ENCODE results near the gene MATCAP1. TPM values are rescaled to one million over a fixed set of nuclear protein-coding genes. Genes with fewer than 3 reads are reported as not detected.

Gene MATCAP1
- polyA plus RNA-seq, 1 donor from 2014 or later: 323 TPM

DNA sequence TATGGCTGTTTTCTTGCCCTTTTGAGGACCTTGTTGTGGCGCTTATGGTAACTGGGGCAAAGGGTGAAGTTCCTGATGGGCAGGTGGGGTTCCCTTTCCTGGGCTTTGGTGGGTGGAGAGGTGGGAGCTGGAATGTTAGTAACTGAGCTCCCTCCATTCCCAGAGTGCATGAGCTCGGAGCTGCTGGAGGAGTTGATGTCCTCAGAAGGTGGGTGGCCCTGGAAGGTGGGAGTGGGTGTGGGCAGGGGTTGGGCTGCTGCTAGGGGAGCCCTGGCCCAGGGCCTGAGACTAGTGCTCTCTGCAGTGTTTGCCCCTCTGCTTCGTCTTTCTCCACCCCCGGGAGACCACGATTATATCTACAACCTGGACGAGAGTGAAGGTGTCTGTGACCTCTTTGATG lies 13.9 kb upstream of the MATCAP1 start:
- H3K9me3 ChIP-seq (ENCODE audit: low read length): no peaks in the 10 kb centered on the region
- no peak overlapping the region for H3K9ac ChIP-seq (ENCODE audit: low read length)
- H3K79me2 ChIP-seq (replicated peaks; ENCODE audit: insufficient read depth, low read length): peaks cover 9% of the 10 kb centered on the region
- no peak overlapping the region for H3K27ac ChIP-seq (ENCODE audit: low read length)
- H3K4me2 ChIP-seq (ENCODE audit: low read length): no peak overlapping the region
- H2AFZ ChIP-seq (ENCODE audit: low read depth, low read length): no peak overlapping the region
- H3K36me3 ChIP-seq (ENCODE audit: insufficient read depth, low read length): no peaks in the 10 kb centered on the region
- no peaks in the 10 kb centered on the region for H3K27me3 ChIP-seq (ENCODE audit: insufficient read depth, low read depth, low read length)
- H4K20me1 ChIP-seq (ENCODE audit: insufficient read depth): no peaks in the 10 kb centered on the region
- no peak overlapping the region for H3K4me3 ChIP-seq (ENCODE audit: low read length)
- no peak for TF ChIP-seq EZH2 (IDR thresholded peaks at IDR 0.05; ENCODE audit: borderline replicate concordance, insufficient read depth, low read length, poor library complexity, severe bottlenecking)
- no peak for TF ChIP-seq RAD21 (conservative IDR thresholded peaks at IDR 0.05)
- no peak for TF ChIP-seq MXI1 (conservative IDR thresholded peaks at IDR 0.05; ENCODE audit: poor library complexity, severe bottlenecking)
- TF ChIP-seq, protein P1, sequence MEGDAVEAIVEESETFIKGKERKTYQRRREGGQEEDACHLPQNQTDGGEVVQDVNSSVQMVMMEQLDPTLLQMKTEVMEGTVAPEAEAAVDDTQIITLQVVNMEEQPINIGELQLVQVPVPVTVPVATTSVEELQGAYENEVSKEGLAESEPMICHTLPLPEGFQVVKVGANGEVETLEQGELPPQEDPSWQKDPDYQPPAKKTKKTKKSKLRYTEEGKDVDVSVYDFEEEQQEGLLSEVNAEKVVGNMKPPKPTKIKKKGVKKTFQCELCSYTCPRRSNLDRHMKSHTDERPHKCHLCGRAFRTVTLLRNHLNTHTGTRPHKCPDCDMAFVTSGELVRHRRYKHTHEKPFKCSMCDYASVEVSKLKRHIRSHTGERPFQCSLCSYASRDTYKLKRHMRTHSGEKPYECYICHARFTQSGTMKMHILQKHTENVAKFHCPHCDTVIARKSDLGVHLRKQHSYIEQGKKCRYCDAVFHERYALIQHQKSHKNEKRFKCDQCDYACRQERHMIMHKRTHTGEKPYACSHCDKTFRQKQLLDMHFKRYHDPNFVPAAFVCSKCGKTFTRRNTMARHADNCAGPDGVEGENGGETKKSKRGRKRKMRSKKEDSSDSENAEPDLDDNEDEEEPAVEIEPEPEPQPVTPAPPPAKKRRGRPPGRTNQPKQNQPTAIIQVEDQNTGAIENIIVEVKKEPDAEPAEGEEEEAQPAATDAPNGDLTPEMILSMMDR (IDR thresholded peaks at IDR 0.05; ENCODE audit: poor library complexity, severe bottlenecking): no peak
- TF ChIP-seq, protein P2, sequence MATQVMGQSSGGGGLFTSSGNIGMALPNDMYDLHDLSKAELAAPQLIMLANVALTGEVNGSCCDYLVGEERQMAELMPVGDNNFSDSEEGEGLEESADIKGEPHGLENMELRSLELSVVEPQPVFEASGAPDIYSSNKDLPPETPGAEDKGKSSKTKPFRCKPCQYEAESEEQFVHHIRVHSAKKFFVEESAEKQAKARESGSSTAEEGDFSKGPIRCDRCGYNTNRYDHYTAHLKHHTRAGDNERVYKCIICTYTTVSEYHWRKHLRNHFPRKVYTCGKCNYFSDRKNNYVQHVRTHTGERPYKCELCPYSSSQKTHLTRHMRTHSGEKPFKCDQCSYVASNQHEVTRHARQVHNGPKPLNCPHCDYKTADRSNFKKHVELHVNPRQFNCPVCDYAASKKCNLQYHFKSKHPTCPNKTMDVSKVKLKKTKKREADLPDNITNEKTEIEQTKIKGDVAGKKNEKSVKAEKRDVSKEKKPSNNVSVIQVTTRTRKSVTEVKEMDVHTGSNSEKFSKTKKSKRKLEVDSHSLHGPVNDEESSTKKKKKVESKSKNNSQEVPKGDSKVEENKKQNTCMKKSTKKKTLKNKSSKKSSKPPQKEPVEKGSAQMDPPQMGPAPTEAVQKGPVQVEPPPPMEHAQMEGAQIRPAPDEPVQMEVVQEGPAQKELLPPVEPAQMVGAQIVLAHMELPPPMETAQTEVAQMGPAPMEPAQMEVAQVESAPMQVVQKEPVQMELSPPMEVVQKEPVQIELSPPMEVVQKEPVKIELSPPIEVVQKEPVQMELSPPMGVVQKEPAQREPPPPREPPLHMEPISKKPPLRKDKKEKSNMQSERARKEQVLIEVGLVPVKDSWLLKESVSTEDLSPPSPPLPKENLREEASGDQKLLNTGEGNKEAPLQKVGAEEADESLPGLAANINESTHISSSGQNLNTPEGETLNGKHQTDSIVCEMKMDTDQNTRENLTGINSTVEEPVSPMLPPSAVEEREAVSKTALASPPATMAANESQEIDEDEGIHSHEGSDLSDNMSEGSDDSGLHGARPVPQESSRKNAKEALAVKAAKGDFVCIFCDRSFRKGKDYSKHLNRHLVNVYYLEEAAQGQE (IDR thresholded peaks at IDR 0.05; ENCODE audit: borderline replicate concordance): no peak
- no peak for TF ChIP-seq SMC3 (conservative IDR thresholded peaks at IDR 0.05; ENCODE audit: poor library complexity)
- TF ChIP-seq POLR2AphosphoS5 (IDR thresholded peaks at IDR 0.05): no peak
- TF ChIP-seq TAF1 (IDR thresholded peaks at IDR 0.05; ENCODE audit: low read depth): no peak
- TF ChIP-seq EP300 (conservative IDR thresholded peaks at IDR 0.05; ENCODE audit: poor library complexity, severe bottlenecking): no peak
- H3F3A ChIP-seq (ENCODE audit: insufficient read depth, low read length, poor library complexity, severe bottlenecking): no peaks in the 10 kb centered on the region
- H3K9me2 ChIP-seq (ENCODE audit: insufficient read depth, low read length): no peaks in the 10 kb centered on the region

DNA sequence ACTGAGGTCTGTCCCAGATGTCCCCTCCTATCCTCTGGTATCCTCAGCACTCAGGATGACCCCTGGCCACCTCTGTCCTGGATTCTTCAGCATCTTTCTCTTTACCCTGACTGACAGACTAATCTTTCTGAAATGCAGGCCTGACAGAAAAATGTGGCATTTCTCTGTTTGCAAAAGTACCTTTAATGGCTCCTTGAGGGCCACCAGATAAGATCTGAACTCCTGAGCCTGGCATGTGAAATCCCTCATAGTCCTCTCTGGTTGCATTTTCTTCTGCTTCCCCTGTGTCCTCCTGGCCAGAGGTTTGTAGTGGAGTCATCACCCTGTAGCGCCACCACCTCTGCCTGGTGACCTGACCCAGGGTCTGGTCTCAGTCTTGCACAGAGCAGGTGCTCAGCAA lies 13.1 kb upstream of the MATCAP1 start:
- Histone ChIP-seq H3K9me3 (ENCODE audit: low read length) (no peaks in the 10 kb centered on the region), H3K27ac (ENCODE audit: low read length) (no peak overlapping the region), H3K79me2 (replicated peaks; ENCODE audit: insufficient read depth, low read length) (peaks cover 15% of the 10 kb centered on the region), H3F3A (ENCODE audit: insufficient read depth, low read length, poor library complexity, severe bottlenecking) (no peaks in the 10 kb centered on the region), H3K27me3 (ENCODE audit: insufficient read depth, low read depth, low read length) (no peaks in the 10 kb centered on the region), H3K9ac (ENCODE audit: low read length) (no peak overlapping the region), H2AFZ (ENCODE audit: low read depth, low read length) (no peak overlapping the region), H3K4me3 (ENCODE audit: low read length) (no peak overlapping the region), H3K4me2 (ENCODE audit: low read length) (no peak overlapping the region), H3K9me2 (ENCODE audit: insufficient read depth, low read length) (no peaks in the 10 kb centered on the region), H4K20me1 (ENCODE audit: insufficient read depth) (no peaks in the 10 kb centered on the region), H3K36me3 (ENCODE audit: insufficient read depth, low read length) (no peaks in the 10 kb centered on the region)
- TF ChIP-seq SMC3 (conservative IDR thresholded peaks at IDR 0.05; ENCODE audit: poor library complexity) (no peak), EZH2 (IDR thresholded peaks at IDR 0.05; ENCODE audit: borderline replicate concordance, insufficient read depth, low read length, poor library complexity, severe bottlenecking) (no peak), MXI1 (conservative IDR thresholded peaks at IDR 0.05; ENCODE audit: poor library complexity, severe bottlenecking) (no peak), TAF1 (IDR thresholded peaks at IDR 0.05; ENCODE audit: low read depth) (no peak)
- TF ChIP-seq, protein P1 (IDR thresholded peaks at IDR 0.05; ENCODE audit: poor library complexity, severe bottlenecking): no peak
